ENCODE data around the gene TBK1. TPM values are rescaled to one million over a fixed set of nuclear protein-coding genes. Genes with fewer than 3 reads are reported as not detected.

The TBK1 gene
- total RNA-seq, 1 donor from 2014 or later, result 40.7 TPM

GRCh38 chr12:64450711-64451486 lies 1.0 kb upstream of the TBK1 start:
- peak; percentile 20 for DNase-seq (ENCODE audit: low read depth)

- peak; percentile 52 for DNase-seq (ENCODE audit: low read depth)
These were observed 824 bp downstream of the TBK1 start for GRCh38 chr12:64452559-64453329.

DNA sequence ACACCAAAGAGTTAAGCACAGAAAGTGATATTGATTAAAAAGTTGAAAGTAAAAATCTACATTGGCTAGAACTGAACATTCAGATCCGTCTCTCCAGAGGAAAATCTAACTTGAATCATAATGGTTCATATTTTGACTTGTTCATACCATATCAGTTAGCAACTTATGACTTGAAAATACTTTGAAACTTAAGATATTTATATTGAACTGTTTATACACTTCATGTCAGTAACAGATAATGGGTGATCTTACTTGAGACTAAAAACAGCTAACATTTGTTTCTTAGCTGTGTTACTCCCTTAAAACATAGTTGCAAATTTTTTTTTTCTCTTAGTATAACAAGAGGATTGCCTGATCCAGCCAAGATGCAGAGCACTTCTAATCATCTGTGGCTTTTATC lies 3.6 kb downstream of the TBK1 start:
- DNase-seq (ENCODE audit: low read depth), result no peak

GRCh38 chr12:64456119-64456518 lies 4.2 kb downstream of the TBK1 start:
- no peak for DNase-seq (ENCODE audit: low read depth)

- DNase-seq (ENCODE audit: low read depth), result no peak
These were observed 5.1 kb downstream of the TBK1 start for GRCh38 chr12:64457032-64457431.

DNA sequence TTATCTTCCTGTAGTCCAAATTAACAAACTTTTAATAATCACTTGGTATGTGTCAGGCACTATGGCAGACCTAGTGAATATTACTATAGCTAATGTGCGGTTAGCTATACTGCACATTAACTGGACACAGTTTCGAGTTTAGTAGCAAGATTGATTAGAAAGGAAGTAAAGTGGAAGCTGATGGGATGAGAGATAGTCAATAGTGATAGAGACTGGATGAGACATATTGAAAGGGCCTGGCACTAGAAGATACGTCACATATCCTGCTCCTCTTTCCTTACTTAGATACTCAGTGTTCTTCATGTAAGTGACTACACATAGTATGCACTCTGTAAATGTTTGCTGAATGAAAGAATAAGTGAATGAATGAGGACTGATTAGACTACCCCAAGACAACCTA lies 5.5 kb downstream of the TBK1 start:
- no peak for DNase-seq (ENCODE audit: low read depth)

DNA sequence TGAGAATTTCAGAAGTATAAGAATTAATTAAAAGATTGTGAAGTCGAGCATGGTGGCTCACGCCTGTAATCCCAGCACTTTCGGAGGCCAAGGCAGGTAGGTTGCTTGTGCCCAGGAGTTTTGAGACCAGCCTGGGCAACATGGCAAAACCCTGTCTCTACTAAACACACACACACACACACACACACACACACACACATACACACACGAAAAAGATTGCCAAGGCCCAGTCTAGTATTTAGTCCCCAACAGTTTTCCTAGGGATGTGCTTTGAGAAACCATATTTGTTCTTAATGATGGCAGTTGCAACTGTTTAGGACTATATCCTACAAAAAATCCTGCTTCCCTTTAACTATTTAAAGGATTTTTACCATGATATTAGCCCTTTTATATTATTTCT lies 6.0 kb downstream of the TBK1 start:
- DNase-seq (ENCODE audit: low read depth), result no peak

GRCh38 chr12:64459394-64459891 lies 7.5 kb downstream of the TBK1 start:
- no peak for DNase-seq (ENCODE audit: low read depth)

GRCh38 chr12:64461634-64462414 lies 9.9 kb downstream of the TBK1 start:
- DNase-seq (ENCODE audit: low read depth), result peak; percentile 79

- DNase-seq (ENCODE audit: low read depth), result no peak
These were observed 14.3 kb downstream of the TBK1 start for GRCh38 chr12:64466178-64466577.

DNA sequence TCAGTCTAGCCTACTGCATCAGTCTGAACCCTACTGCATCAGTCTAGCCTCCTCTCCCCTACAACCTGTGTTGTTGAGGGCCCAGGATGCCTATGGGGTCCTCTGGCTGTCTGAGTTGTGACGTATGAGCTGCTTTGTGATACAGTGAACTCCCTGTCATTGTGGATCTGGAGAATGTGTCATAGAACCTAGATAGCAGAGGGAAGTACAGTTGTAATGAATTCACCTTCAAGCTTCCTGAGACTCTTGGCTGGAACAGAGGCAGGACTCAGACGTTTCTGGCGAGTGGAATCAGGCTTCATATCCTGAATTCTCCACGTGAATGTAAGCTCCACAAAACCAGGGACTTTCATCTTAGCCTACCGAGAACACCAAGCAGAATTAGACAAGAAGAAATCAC lies 17.0 kb downstream of the TBK1 start:
- DNase-seq (ENCODE audit: low read depth), result peak; percentile 37

DNA sequence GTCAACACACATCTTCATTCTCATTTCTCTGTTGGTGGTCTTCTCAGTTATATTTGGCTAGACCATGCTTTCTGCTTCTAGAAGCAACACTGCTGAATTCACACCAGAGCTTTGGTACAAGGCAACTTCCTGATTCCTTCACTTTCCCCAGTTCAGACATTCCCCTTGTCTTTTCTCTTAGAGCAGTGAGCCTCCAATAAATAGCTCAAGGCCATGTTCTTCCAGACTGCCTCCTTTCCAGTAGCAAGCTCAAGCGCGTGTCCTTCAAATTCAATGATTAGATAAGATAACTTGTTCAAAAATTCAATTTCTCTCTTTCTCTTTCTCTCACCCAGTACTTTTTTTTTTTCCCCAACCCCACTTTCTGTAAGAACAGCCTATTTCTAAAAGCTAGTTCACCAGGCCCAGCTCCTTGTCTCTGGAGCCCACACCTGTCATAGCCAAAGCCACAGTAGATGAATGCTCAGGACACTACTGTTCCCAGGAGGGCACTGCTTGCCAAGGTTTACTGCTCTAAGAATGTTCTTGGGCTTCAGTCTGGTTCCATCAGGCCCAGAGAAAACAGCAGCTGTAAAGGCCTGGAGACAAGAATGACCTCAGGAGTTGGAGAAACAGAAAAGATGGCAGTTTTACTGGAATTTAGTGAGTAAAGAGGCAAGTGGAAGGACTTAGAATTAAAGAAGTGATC lies 17.7 kb downstream of the TBK1 start:
- DNase-seq (ENCODE audit: low read depth), result peak; percentile 96

DNA sequence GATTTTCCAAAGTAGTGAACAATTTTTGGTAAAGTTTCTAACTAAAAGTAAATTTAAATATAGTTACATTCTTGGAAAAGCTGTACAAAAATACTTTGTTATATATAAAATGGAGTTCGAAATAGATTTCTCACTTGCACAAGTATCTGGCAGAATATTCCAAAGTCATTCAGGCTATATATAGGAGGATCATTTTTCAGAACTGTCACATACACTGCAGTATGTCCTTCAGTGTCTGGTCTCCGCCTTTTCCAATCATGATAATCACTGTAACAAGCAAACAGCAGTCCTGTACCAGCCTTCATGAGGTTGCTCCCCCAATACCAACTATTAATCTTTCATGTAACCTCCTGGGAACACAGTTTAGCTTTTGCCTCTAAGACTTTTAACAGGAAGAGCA lies 18.6 kb downstream of the TBK1 start:
- DNase-seq (ENCODE audit: low read depth), result peak; percentile 19

GRCh38 chr12:64473176-64473575 lies 21.3 kb downstream of the TBK1 start:
- peak; percentile 51 for DNase-seq (ENCODE audit: low read depth)

- no peak for DNase-seq (ENCODE audit: low read depth)
These were observed 23.6 kb downstream of the TBK1 start for GRCh38 chr12:64475518-64475917.

- no peak for DNase-seq (ENCODE audit: low read depth)
These were observed 24.9 kb downstream of the TBK1 start for GRCh38 chr12:64476844-64477243.

DNA sequence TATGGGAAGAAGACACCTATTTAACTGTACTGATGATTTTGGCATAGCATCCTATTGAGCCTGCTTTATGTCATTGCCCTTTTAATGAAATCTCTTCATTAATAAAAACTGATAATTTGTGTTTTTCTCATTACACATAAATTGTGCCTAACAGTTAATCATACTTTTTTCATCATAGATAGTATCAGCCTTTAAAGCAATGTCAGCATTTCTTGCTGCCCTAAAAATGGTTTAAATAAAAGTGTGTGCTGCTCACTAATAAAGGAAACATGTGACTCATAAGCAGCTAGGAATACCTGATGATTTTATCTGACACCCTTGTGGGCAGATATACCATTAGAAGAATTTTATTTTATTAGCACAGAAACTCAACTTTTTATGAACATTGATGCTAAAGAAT lies 26.7 kb downstream of the TBK1 start:
- DNase-seq (ENCODE audit: low read depth), result no peak

DNA sequence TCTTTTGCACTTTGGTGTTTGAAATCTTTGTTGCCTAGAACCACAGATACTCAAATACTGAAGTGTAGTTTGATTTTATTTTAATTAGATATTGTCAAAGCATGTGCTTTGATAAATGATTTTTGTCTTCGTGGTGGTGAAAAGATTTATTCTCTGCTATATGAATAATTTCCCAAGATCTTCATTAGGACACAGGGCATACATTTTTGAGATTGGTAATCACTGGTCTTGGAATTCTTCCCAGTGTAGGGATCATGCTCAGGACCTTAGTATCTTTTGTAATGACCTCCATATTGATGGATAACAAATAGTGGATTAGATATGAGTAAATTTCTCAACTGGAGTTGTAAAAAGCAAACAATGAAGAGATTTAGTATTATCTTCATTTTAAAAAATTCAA lies 28.2 kb downstream of the TBK1 start:
- DNase-seq (ENCODE audit: low read depth), result no peak

GRCh38 chr12:64486657-64487056 lies 34.7 kb downstream of the TBK1 start:
- no peak for DNase-seq (ENCODE audit: low read depth)

- no peak for DNase-seq (ENCODE audit: low read depth)
These were observed 39.8 kb downstream of the TBK1 start for GRCh38 chr12:64491718-64492117.

DNA sequence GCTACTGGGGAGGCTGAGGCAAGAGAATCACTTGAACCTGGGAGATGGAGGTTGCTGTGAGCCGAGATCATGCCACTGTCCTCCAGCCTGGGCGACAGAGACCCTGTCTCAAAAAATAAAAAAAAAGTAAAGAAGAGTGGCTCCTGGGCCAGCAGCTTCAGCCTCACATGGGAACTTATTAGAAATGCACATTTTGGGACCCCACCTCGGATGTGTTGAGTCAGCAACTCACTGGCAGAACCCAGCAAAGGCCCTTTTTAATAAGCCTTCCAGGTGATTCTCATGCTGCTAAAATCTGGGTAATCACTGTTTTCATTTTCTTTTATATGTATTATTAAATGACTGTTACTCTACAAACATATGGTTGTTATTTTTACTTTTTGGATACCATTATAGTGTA lies 41.6 kb downstream of the TBK1 start:
- DNase-seq (ENCODE audit: low read depth), result no peak

All from myocyte (in vitro differentiated cells).